GM12878 (cell line): ENCODE data around the gene HHLA2.

Experiments
- BCL3 ChIP-seq: IDR thresholded peaks from 2 replicates; pipeline ENCODE4 v1.6.1; 2011; ENCODE audit warnings: borderline replicate concordance, low read depth, mild to moderate bottlenecking, moderate library complexity, low read length; ENCODE audit not compliant: insufficient read depth, poor library complexity, severe bottlenecking
- CTCF ChIP-seq, 3 experiments: IDR thresholded peaks in 2 of 3; conservative IDR thresholded peaks in 1 of 3; 2 replicates each; pipeline ENCODE4 v1.5.1; 2011; ENCODE audit warnings: low read depth in 3 of 3, low read length in 3 of 3, mild to moderate bottlenecking in 3 of 3, control low read depth in 2 of 3, moderate library complexity in 2 of 3, inconsistent platforms in 1 of 3, mixed read lengths in 1 of 3; ENCODE audit not compliant: control insufficient read depth in 2 of 3, insufficient read depth in 1 of 3; ENCODE audit errors: extremely low read depth in 1 of 3
- DPF2 ChIP-seq: fragments of 450-650 bp; IDR thresholded peaks from 2 replicates; pipeline ENCODE4 v1.6.1; 2017; ENCODE audit warnings: mild to moderate bottlenecking
- FOXM1 ChIP-seq: IDR thresholded peaks from 2 replicates; pipeline ENCODE4 v1.6.1; 2012; ENCODE audit warnings: low read depth, mild to moderate bottlenecking, inconsistent platforms, low read length, moderate library complexity
- KDM1A ChIP-seq: fragments of 200-600 bp; sonication (generic); IDR thresholded peaks from 2 replicates; pipeline ENCODE4 v1.6.1; 2016; ENCODE audit warnings: borderline replicate concordance
- MAX ChIP-seq: IDR thresholded peaks from 2 replicates; pipeline ENCODE4 v1.6.1; 2012; ENCODE audit warnings: low read depth, low read length, improper control_type of control experiment
- POLR2A ChIP-seq: IDR thresholded peaks from 2 replicates; pipeline ENCODE4 v1.6.1; 2011; ENCODE audit warnings: low read depth, mild to moderate bottlenecking, low read length
- POLR2AphosphoS5 ChIP-seq: IDR thresholded peaks from 2 replicates; pipeline ENCODE4 v1.6.1; 2011; ENCODE audit warnings: mild to moderate bottlenecking, low read length, inconsistent platforms
- TAF1 ChIP-seq: IDR thresholded peaks from 2 replicates; pipeline ENCODE4 v1.6.1; 2011; ENCODE audit warnings: mild to moderate bottlenecking, low read depth, low read length, borderline replicate concordance
- TCF7 ChIP-seq: IDR thresholded peaks from 2 replicates; pipeline ENCODE4 v1.6.1; 2014; ENCODE audit warnings: antibody characterized with exemption, borderline replicate concordance
- YY1 ChIP-seq: IDR thresholded peaks from 2 replicates; pipeline ENCODE4 v1.6.1; 2011; ENCODE audit warnings: low read depth, mild to moderate bottlenecking, low read length
- ZBTB4 ChIP-seq: fragments of 450-650 bp; formaldehyde crosslinking; IDR thresholded peaks from 2 replicates; pipeline ENCODE4 v1.4.0; 2022; ENCODE audit warnings: mild to moderate bottlenecking, moderate library complexity
- ZNF274 ChIP-seq: IDR thresholded peaks from one replicate; pipeline ENCODE4 v1.8.0; 2011; ENCODE audit not compliant: insufficient read length, insufficient read depth

DNA sequence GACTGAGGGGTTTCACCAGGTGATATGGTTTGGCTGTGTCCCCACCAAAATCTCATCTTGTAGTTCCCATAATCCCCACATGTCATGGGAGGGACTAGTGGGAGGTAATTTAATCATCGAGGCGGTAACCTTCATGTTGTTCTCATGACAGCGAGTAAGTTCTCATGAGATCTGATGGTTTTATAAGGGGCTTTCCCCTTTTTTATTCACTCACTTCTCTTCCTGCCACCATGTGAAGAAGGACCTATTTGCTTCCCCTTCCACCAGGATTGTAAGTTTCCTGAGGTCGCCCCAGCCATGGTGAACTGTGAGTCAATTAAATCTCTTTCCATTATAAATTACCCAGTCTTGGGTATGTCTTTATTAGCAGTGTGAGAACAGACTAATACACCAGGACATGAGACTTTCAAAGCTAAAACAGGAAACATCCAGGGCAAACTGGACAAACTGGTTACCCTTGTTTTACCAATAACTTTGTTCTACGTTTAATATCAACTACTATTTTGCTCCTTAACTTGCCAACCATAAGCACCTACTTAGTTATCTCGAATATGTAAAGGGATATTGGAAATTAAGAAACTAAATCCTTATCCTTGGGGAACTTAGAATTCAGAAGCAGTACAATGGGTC lies 115.9 kb downstream of the HHLA2 start:
- TF ChIP-seq YY1 (no peak), FOXM1 (no peak), MAX (no peak), CTCF (IDR thresholded peaks at IDR 0.05 in 2 of 3, conservative IDR thresholded peaks at IDR 0.05 in 1 of 3; ENCODE audit: control insufficient read depth in 2 of 3, extremely low read depth in 1 of 3, insufficient read depth in 1 of 3, low read depth in 3 of 3, low read length in 3 of 3) (no peak), DPF2 (no peak), ZBTB4 (CRISPR knock-in tag) (no peak), TAF1 (no peak), POLR2A (no peak), TCF7 (no peak), BCL3 (no peak), KDM1A (no peak), POLR2AphosphoS5 (no peak), ZNF274 (no peak)
